Tibial nerve (tissue), 3 donors: ENCODE data around the gene CHM.
"Not testable (repeated sequence)": the region's sequence is repeated elsewhere in the genome, so short reads cannot be mapped to it uniquely, and the experiment has no call there.

Experiments used
- CTCF ChIP-seq, 5 experiments: fragments of 200-600 bp in 3 of 5; fragments of 450-650 bp in 2 of 5; sonication (generic) in 3 of 5; IDR thresholded peaks; one replicate each; pipeline ENCODE4 v1.5.1; 2016 to 2019; ENCODE audit warnings: antibody characterized with exemption in 5 of 5, mild to moderate bottlenecking in 3 of 5, moderate library complexity in 2 of 5
- POLR2A ChIP-seq, 2 donors: fragments of 450-650 bp; IDR thresholded peaks; one replicate each; pipeline ENCODE4 v1.6.1; 2017; ENCODE audit warnings: antibody characterized with exemption in 2 of 2, mild to moderate bottlenecking in 2 of 2, moderate library complexity in 2 of 2

- not testable (repeated sequence) for TF ChIP-seq CTCF, POLR2A (IDR thresholded peaks at IDR 0.05)
These were observed 32.4 kb downstream of the CHM start for GRCh38 chrX:86014959-86015358.
